Measurements from ENCODE around the gene PPP2R2C. TPM values are rescaled to one million over a fixed set of nuclear protein-coding genes. Genes with fewer than 3 reads are reported as not detected.

Gene PPP2R2C
- total and polyA plus RNA-seq, 11 donors: 0.22 to 20.0 (median 6.8) TPM

DNA sequence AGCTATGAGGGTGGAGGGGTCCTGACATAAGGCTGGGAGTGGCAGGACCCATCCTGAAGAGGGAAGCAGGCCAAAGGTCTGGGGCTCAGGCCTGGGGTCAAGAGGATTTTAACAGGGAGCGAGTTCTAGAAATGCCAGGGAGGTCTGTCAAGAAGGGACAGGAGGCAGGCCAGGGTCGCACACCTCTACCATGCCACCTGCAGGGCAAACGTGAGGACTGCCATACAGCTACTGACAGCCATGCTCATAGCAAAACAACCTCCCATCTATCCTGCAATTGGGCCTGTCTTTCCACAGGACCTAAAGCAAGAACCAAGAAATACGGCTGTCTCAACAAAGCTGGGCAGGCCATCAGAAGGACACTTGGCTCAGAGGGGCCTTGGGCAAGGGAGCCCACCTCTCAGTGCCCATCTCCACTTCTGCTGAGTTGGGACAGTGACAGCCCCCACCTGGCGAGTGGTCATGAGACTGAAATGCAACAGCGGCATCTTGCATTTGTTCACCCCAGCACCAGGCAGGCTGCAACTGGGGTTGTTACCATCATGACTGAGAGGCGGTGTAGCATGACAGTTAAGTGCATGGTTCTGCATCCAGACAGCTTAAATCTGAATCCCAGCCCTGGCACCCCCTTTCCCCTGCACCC is 110.0 kb downstream of the PPP2R2C start:
- Histone ChIP-seq H3K27me3 (peaks cover 0 to 22% (median 0%) of the 10 kb centered on the region in 9 donors), H3K36me3 (no peaks in the 10 kb centered on the region), H3K9me3 (no peaks in the 10 kb centered on the region), H3K27ac (no peak overlapping the region), H3K4me1 (no peaks in the 10 kb centered on the region), H3K4me3 (no peak overlapping the region)
- ATAC-seq (no peak), DNase-seq (peak in 2 of 5 donors; percentile 6 to 22)
- intact Hi-C loops (cut with DNase I): no loop called here
- 64 to 71% (median 68%) methylated on average over 7 of the region's 7 CpGs for WGBS, 4 donors
- TF ChIP-seq, protein P1, sequence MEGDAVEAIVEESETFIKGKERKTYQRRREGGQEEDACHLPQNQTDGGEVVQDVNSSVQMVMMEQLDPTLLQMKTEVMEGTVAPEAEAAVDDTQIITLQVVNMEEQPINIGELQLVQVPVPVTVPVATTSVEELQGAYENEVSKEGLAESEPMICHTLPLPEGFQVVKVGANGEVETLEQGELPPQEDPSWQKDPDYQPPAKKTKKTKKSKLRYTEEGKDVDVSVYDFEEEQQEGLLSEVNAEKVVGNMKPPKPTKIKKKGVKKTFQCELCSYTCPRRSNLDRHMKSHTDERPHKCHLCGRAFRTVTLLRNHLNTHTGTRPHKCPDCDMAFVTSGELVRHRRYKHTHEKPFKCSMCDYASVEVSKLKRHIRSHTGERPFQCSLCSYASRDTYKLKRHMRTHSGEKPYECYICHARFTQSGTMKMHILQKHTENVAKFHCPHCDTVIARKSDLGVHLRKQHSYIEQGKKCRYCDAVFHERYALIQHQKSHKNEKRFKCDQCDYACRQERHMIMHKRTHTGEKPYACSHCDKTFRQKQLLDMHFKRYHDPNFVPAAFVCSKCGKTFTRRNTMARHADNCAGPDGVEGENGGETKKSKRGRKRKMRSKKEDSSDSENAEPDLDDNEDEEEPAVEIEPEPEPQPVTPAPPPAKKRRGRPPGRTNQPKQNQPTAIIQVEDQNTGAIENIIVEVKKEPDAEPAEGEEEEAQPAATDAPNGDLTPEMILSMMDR (IDR thresholded peaks at IDR 0.05): no peak
- no peak for TF ChIP-seq POLR2A (IDR thresholded peaks at IDR 0.05)

DNA sequence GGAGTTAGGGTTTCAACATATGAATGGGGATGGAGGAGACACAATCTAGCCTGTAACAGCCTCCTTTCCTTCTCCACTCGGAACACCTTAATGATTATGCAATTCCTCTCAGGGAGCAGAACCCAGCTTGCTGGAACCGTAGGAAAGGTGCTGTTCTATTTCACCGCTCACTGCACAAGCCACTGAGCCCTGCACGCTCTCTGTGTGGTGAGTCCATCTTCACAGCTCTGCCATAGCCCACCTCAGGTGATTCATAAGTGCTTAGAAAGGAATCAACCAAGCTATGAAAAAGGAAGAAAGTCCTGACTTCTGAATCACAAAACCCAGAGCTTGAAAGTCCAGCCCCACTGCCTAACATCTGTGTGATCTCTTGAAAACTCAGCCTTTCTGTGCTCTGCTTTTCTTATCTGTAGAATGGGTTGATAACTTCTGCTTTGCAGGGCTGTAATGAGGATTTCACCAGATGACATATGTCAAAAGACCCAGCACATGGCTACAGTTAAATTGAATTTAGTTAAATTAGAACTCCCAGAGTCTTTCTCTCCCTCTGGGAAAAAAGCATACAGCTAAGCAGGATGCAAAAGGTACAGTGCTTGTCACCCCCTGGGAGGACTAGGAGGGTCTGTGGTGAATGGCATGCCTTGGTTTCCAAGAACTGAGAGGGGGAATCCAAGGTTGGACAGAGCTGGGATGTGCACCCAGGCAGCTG is 111.2 kb downstream of the PPP2R2C start:
- Histone ChIP-seq H3K36me3 (no peaks in the 10 kb centered on the region), H3K4me1 (no peaks in the 10 kb centered on the region), H3K4me3 (no peak overlapping the region), H3K27me3 (peaks cover 0 to 26% (median 0%) of the 10 kb centered on the region in 9 donors), H3K9me3 (no peaks in the 10 kb centered on the region), H3K27ac (no peak overlapping the region)
- TF ChIP-seq, protein P1 (IDR thresholded peaks at IDR 0.05): no peak
- no peak for TF ChIP-seq POLR2A (IDR thresholded peaks at IDR 0.05)
- WGBS, 4 donors: 66 to 72% (median 68%) methylated on average over 4 of the region's 4 CpGs
- DNase-seq (peak in 1 of 5 donors; percentile 12), ATAC-seq (no peak)
- intact Hi-C loops (cut with DNase I): no loop called here

DNA sequence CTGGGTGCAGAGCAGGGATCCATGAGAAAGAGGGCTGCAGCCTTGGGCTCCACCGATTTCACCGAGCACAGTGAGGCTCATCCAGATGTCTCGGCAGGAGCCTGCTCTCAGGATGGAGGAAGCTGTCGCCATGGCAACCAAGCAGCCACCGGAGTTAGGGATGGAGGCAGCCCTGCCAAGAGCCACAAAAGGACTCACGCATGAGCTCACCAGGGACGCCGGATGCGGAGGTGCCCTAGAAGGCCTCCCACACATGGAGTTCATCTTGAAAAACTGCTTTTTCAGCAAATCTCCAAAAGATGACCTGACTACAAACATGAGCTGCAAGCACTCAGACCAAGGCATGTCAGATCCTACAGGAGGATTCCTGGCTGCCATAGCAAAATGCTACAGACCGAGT is 112.0 kb downstream of the PPP2R2C start:
- TF ChIP-seq, protein P1 (IDR thresholded peaks at IDR 0.05): no peak
- TF ChIP-seq POLR2A (IDR thresholded peaks at IDR 0.05): no peak

DNA sequence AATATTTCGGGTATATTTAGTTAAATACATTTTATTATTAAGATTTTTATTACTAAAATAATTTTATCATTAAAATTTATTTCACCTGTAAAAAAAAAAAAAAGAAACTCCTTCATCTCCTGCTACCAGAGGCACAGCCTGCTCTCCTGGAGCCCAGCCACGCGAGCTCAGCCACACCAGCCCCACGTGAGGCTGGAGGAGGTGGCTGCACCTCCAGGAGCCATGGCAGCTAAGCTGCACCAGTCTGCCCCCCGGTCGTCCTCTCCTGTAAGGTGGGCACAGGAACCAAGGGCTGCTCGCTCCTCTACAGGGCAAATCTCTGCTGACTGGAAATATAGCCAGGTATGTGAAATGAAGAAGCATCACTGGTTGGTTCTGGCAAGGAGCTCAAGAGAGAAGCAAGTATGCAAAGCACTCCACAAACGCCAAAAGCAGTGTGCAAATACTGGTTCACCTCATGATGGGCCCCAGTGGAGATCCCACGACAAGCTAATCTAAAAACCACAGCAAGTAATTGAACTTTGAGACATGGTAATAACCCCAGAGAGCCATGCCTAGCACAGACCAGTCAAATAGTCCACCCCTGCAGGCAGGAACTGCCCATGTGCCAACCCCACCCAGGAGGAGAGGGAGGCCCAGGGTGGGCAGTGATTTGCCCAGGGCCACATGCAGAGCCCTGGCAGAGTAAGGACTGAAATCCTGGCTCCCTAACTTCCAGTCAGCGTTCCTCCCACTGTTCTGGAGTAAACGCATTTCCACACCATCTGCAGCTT is 112.7 kb downstream of the PPP2R2C start:
- Histone ChIP-seq H3K4me1 (no peaks in the 10 kb centered on the region), H3K36me3 (no peaks in the 10 kb centered on the region), H3K27me3 (peaks cover 0 to 24% (median 0%) of the 10 kb centered on the region in 9 donors), H3K9me3 (no peaks in the 10 kb centered on the region), H3K27ac (no peak overlapping the region), H3K4me3 (no peak overlapping the region)
- TF ChIP-seq, protein P1 (IDR thresholded peaks at IDR 0.05): no peak
- no peak for TF ChIP-seq POLR2A (IDR thresholded peaks at IDR 0.05)
- intact Hi-C loops (cut with DNase I): no loop called here
- ATAC-seq (no peak), DNase-seq (peak in 1 of 5 donors; percentile 11)
- WGBS, 4 donors: 63 to 69% (median 66%) methylated on average over 10 to 11 of the region's 11 CpGs

More for the DNA sequence above, 112.0 kb downstream of the PPP2R2C start:
- ATAC-seq (no peak), DNase-seq (peak in 1 of 5 donors; percentile 25)
- Histone ChIP-seq H3K36me3 (no peaks in the 10 kb centered on the region), H3K4me3 (no peak overlapping the region), H3K4me1 (no peaks in the 10 kb centered on the region), H3K27me3 (peaks cover 0 to 26% (median 0%) of the 10 kb centered on the region in 9 donors), H3K27ac (no peak overlapping the region), H3K9me3 (no peaks in the 10 kb centered on the region)
- 22 to 41% (median 24%) methylated on average over 6 to 10 of the region's 10 CpGs for WGBS, 4 donors
- intact Hi-C loops (cut with DNase I): no loop called here

Measured in heart left ventricle (tissue), 16 donors.